ENCODE measurements around the gene MOV10.

Gene MOV10

GRCh38 chr1:112674986-112675727 is 698 bp downstream of the MOV10 start:
- peak in 4 of 5 donors; percentile 9 to 38 (median 25) for DNase-seq

GRCh38 chr1:112675728-112676381 is 1.4 kb downstream of the MOV10 start:
- DNase-seq: no peak

GRCh38 chr1:112676543-112676942 is 2.1 kb downstream of the MOV10 start:
- no peak for DNase-seq

- DNase-seq: no peak
These were observed 3.0 kb downstream of the MOV10 start for GRCh38 chr1:112677501-112677900.

- no peak for DNase-seq
These were observed 4.1 kb downstream of the MOV10 start for GRCh38 chr1:112678605-112679004.

GRCh38 chr1:112685913-112686312 is 11.5 kb downstream of the MOV10 start:
- DNase-seq: no peak

GRCh38 chr1:112686417-112686816 is 12.0 kb downstream of the MOV10 start:
- DNase-seq: no peak

GRCh38 chr1:112686835-112687234 is 12.4 kb downstream of the MOV10 start:
- DNase-seq: no peak

GRCh38 chr1:112687361-112687760 is 12.9 kb downstream of the MOV10 start:
- no peak for DNase-seq

- no peak for DNase-seq
These were observed 13.5 kb downstream of the MOV10 start for GRCh38 chr1:112687785-112688496.

- DNase-seq: no peak
These were observed 14.3 kb downstream of the MOV10 start for GRCh38 chr1:112688781-112689193.

GRCh38 chr1:112689196-112689841 is 14.9 kb downstream of the MOV10 start:
- no peak for DNase-seq

- DNase-seq: no peak
These were observed 15.4 kb downstream of the MOV10 start for GRCh38 chr1:112689842-112690237.

- DNase-seq: no peak
These were observed 18.2 kb downstream of the MOV10 start for GRCh38 chr1:112692681-112693080.

- no peak for DNase-seq
These were observed 19.4 kb downstream of the MOV10 start for GRCh38 chr1:112693821-112694220.

GRCh38 chr1:112694363-112694929 is 20.0 kb downstream of the MOV10 start:
- DNase-seq: no peak

GRCh38 chr1:112695276-112695675 is 20.8 kb downstream of the MOV10 start:
- no peak for DNase-seq

GRCh38 chr1:112696578-112697314 is 22.3 kb downstream of the MOV10 start:
- no peak for DNase-seq

- no peak for DNase-seq
These were observed 23.3 kb downstream of the MOV10 start for GRCh38 chr1:112697781-112698201.

GRCh38 chr1:112698366-112699310 is 24.2 kb downstream of the MOV10 start:
- DNase-seq: no peak

Data from T-helper 1 cell (primary cell).